Type B pancreatic cell (in vitro differentiated cells): Measurements from ENCODE around the gene CASK. TPM values are rescaled to one million over a fixed set of nuclear protein-coding genes. Genes with fewer than 3 reads are reported as not detected.

Experiments
- DNase-seq: peaks from one replicate; pipeline ENCODE4 v3.0.0; 2021; ENCODE audit warnings: mixed read lengths; ENCODE audit not compliant: unreplicated experiment; ENCODE audit errors: extremely low spot score
- H3K27ac Mint-ChIP-seq: 2 replicates; pipeline ENCODE4 v1.8.0; 2021; ENCODE audit warnings: mild to moderate bottlenecking, mixed read lengths
- H3K27me3 Mint-ChIP-seq: 2 replicates; pipeline ENCODE4 v1.8.0; 2021; ENCODE audit warnings: mixed read lengths
- H3K36me3 Mint-ChIP-seq: 2 replicates; pipeline ENCODE4 v1.8.0; 2021; ENCODE audit warnings: mixed read lengths
- H3K4me1 Mint-ChIP-seq: one replicate; pipeline ENCODE4 v1.8.0; 2021; ENCODE audit warnings: mixed read lengths; ENCODE audit not compliant: unreplicated experiment
- H3K4me3 Mint-ChIP-seq: 2 replicates; pipeline ENCODE4 v1.8.0; 2021; ENCODE audit warnings: mild to moderate bottlenecking, mixed read lengths
- H3K9me3 Mint-ChIP-seq: 2 replicates; pipeline ENCODE4 v1.8.0; 2021; ENCODE audit warnings: mixed read lengths
- total RNA-seq: library from RNA; stranded (reverse); gene quantifications from 2 replicates; pipeline ENCODE4 v1.2.1, GENCODE V29; 2021; ENCODE audit warnings: low replicate concordance
- TF ChIP-seq, protein P1 (sequence below): fragments of 200-600 bp; sonication (generic); conservative IDR thresholded peaks from 2 replicates; pipeline ENCODE4 v1.5.0; 2021; ENCODE audit warnings: antibody characterized with exemption, mild to moderate bottlenecking

Gene CASK
- total RNA-seq, 1 donor from 2014 or later = 93.8 TPM

DNA sequence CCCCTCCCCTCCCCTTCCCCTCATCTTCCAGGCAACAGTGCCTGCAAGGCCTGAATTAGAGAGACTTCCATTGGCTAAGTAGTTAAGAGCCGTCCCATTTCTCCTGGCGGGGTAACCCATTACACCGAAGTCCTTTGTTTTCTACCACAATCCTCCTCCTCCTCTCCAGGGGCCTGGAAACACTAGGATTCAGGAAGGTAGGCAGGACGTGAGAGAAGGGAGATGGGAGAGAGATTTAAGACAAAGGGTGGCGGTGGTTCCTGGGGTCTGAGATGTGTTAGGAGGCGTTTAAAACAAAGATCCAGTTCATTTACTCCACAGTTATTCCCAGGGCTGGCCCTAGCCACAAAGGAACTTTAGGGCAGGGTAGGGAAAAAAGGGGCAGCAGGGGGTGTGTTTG lies 448.2 kb downstream of the CASK start:
- Mint-ChIP-seq H3K27me3 (no peaks in the 10 kb centered on the region), H3K4me3 (peak overlapping the region; percentile 72)
- TF ChIP-seq, protein P1, sequence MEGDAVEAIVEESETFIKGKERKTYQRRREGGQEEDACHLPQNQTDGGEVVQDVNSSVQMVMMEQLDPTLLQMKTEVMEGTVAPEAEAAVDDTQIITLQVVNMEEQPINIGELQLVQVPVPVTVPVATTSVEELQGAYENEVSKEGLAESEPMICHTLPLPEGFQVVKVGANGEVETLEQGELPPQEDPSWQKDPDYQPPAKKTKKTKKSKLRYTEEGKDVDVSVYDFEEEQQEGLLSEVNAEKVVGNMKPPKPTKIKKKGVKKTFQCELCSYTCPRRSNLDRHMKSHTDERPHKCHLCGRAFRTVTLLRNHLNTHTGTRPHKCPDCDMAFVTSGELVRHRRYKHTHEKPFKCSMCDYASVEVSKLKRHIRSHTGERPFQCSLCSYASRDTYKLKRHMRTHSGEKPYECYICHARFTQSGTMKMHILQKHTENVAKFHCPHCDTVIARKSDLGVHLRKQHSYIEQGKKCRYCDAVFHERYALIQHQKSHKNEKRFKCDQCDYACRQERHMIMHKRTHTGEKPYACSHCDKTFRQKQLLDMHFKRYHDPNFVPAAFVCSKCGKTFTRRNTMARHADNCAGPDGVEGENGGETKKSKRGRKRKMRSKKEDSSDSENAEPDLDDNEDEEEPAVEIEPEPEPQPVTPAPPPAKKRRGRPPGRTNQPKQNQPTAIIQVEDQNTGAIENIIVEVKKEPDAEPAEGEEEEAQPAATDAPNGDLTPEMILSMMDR = no peak

DNA sequence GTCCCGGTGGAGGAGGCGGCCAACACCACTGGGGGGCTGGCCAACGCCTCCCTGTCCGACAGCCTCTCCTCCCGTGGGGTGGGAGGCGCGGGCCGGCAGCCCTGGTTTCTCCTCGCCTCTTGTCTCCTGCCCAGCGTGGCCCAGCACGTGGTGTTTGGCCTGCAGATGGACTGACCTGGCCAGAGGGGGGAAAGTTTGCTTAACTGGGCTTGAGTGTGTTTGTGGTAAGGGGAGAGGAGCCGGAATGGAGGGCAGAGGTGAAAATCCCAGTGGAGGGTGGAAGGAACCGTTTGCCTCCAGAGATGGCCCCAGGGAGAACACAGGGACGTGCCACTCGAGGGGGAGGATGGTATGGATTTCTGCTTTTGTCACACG lies 448.6 kb downstream of the CASK start:
- Mint-ChIP-seq H3K4me3 (no peak overlapping the region), H3K4me1 (peaks cover 9% of the 10 kb centered on the region), H3K36me3 (no peaks in the 10 kb centered on the region), H3K27me3 (no peaks in the 10 kb centered on the region), H3K9me3 (no peaks in the 10 kb centered on the region), H3K27ac (no peak overlapping the region)
- TF ChIP-seq, protein P1 = no peak
- no peak for DNase-seq

More for the DNA sequence above, 448.2 kb downstream of the CASK start:
- DNase-seq = no peak
- Mint-ChIP-seq H3K4me1 (peaks cover 9% of the 10 kb centered on the region), H3K27ac (peak overlapping the region; percentile 81), H3K36me3 (no peaks in the 10 kb centered on the region), H3K9me3 (no peaks in the 10 kb centered on the region)

DNA sequence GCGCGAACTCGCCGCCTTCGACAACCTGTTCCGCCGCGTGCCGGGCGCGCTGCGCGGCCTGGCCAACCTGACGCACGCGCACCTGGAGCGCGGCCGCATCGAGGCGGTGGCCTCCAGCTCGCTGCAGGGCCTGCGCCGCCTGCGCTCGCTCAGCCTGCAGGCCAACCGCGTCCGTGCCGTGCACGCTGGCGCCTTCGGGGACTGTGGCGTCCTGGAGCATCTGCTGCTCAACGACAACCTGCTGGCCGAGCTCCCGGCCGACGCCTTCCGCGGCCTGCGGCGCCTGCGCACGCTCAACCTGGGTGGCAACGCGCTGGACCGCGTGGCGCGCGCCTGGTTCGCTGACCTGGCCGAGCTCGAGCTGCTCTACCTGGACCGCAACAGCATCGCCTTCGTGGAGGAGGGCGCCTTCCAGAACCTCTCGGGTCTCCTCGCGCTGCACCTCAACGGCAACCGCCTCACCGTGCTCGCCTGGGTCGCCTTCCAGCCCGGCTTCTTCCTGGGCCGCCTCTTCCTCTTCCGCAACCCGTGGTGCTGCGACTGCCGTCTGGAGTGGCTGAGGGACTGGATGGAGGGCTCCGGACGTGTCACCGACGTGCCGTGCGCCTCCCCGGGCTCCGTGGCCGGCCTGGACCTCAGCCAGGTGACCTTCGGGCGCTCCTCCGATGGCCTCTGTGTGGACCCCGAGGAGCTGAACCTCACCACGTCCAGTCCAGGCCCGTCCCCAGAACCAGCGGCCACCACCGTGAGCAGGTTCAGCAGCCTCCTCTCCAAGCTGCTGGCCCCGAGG lies 449.2 kb downstream of the CASK start:
- Mint-ChIP-seq H3K27ac (no peak overlapping the region), H3K36me3 (no peaks in the 10 kb centered on the region), H3K9me3 (no peaks in the 10 kb centered on the region)

DNA sequence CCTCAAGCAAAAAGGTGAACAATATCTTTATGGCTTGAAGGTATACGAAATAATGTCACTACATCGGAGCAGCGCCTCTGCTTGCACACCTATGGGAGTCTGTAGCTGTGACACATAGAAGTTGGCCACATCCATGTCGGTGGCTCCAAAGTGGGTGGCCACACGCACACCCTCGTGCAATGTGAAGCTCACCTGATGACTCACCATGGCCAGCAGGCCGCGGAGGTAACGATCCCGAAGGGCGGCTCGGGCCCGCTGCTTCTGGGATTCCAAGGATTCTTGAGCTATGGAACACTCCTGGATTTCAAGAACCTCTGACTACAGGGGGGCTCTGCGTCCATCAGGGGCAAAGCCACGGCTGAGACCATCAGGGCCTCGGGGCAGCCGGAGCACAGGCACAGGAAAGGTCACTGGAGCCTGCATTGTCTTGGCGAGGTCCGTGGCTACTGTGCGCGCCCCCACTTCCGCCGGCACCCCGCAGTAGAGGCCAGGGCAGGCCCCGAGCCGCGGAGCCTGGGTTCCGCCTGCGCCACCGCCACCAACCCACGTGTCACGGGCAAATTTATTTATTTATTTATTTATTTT lies 451.0 kb downstream of the CASK start:
- Mint-ChIP-seq H3K27ac (no peak overlapping the region), H3K4me3 (no peak overlapping the region), H3K27me3 (no peaks in the 10 kb centered on the region), H3K9me3 (no peaks in the 10 kb centered on the region), H3K4me1 (peaks cover 9% of the 10 kb centered on the region), H3K36me3 (no peaks in the 10 kb centered on the region)
- DNase-seq = no peak
- TF ChIP-seq, protein P1 = no peak

More for the DNA sequence above, 449.2 kb downstream of the CASK start:
- DNase-seq = no peak
- Mint-ChIP-seq H3K4me3 (no peak overlapping the region), H3K27me3 (no peaks in the 10 kb centered on the region), H3K4me1 (peaks cover 9% of the 10 kb centered on the region)
- TF ChIP-seq, protein P1 = no peak

DNA sequence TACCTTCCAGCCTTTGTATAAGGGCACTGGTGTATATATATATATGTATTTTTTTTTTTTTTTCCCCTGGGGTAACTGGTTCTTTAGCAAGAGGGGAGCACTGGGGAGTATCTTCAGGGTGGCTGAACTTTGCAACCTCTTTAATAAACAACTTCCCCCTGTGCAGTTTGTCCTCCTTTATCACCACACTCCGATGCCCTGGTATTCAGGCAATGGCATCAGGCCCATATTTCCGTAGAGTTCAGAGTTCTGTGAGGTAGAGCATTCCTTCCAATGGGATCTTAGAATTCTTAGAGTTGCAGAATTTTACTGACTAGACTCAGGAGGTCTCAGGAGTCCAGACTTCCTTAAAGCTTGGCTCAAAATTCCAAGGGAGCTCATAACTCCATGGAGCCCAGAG lies 451.6 kb downstream of the CASK start:
- no peaks in the 10 kb centered on the region for H3K27me3 Mint-ChIP-seq
- TF ChIP-seq, protein P1 = no peak
- H3K9me3 Mint-ChIP-seq = no peaks in the 10 kb centered on the region
- DNase-seq = no peak
- H3K27ac Mint-ChIP-seq = no peak overlapping the region
- H3K4me1 Mint-ChIP-seq = peaks cover 9% of the 10 kb centered on the region
- no peak overlapping the region for H3K4me3 Mint-ChIP-seq
- H3K36me3 Mint-ChIP-seq = no peaks in the 10 kb centered on the region
